ENCODE data around the gene ERG. TPM values are rescaled to one million over a fixed set of nuclear protein-coding genes. Genes with fewer than 3 reads are reported as not detected.

Gene ERG
- total and polyA plus RNA-seq, 2 donors (not counting 1 experiment from before 2014, with no cell fraction given) = under 0.01 TPM; not detected in 1

GRCh38 chr21:38496224-38496623 lies 2.1 kb downstream of the ERG start:
- Histone ChIP-seq H3K27ac (ENCODE audit: insufficient read depth, low read length) (no peak overlapping the region), H2AFZ (ENCODE audit: low read length) (no peak overlapping the region), H3K79me2 (ENCODE audit: control insufficient read depth, insufficient read depth, low read length) (no peaks in the 10 kb centered on the region), H3K9me3 (ENCODE audit: control insufficient read depth, insufficient read depth, low read depth, low read length) (no peaks in the 10 kb centered on the region), H3K4me3 (replicated peaks in 1 of 4; ENCODE audit: control extremely low read depth in 1 of 4, insufficient read depth in 1 of 4, low read depth in 3 of 4, low read length in 4 of 4) (no peak overlapping the region), H3K27me3 (ENCODE audit: control insufficient read depth, insufficient read depth, low read length) (no peaks in the 10 kb centered on the region), H4K20me1 (ENCODE audit: control insufficient read depth, extremely low read depth, insufficient read depth, low read length) (no peaks in the 10 kb centered on the region), H3K4me2 (ENCODE audit: extremely low read depth, insufficient read depth, low read length) (no peak overlapping the region), H3K36me3 (ENCODE audit: control insufficient read depth, insufficient read depth, low read length) (no peaks in the 10 kb centered on the region), H3K4me1 (ENCODE audit: control insufficient read depth, extremely low read depth, insufficient read depth, low read length) (no peaks in the 10 kb centered on the region), H3K9ac (ENCODE audit: insufficient read depth, low read length) (no peak overlapping the region)
- no peak for DNase-seq (ENCODE audit: low read depth in 2 of 2)
- no peak for TF ChIP-seq EZH2 (IDR thresholded peaks at IDR 0.05; ENCODE audit: low read length, missing control alignments)
- TF ChIP-seq CTCF (conservative IDR thresholded peaks at IDR 0.05 in 1 of 2, IDR thresholded peaks at IDR 0.05 in 1 of 2; ENCODE audit: low read depth in 1 of 2, low read length in 2 of 2) = no peak

GRCh38 chr21:38495696-38496095 lies 2.6 kb downstream of the ERG start:
- Histone ChIP-seq H3K9me3 (ENCODE audit: control insufficient read depth, insufficient read depth, low read depth, low read length) (no peaks in the 10 kb centered on the region), H2AFZ (ENCODE audit: low read length) (no peak overlapping the region), H3K27ac (ENCODE audit: insufficient read depth, low read length) (no peak overlapping the region), H3K4me3 (replicated peaks in 1 of 4; ENCODE audit: control extremely low read depth in 1 of 4, insufficient read depth in 1 of 4, low read depth in 3 of 4, low read length in 4 of 4) (no peak overlapping the region), H3K9ac (ENCODE audit: insufficient read depth, low read length) (no peak overlapping the region), H3K4me2 (ENCODE audit: extremely low read depth, insufficient read depth, low read length) (no peak overlapping the region), H3K36me3 (ENCODE audit: control insufficient read depth, insufficient read depth, low read length) (no peaks in the 10 kb centered on the region), H3K79me2 (ENCODE audit: control insufficient read depth, insufficient read depth, low read length) (no peaks in the 10 kb centered on the region), H4K20me1 (ENCODE audit: control insufficient read depth, extremely low read depth, insufficient read depth, low read length) (no peaks in the 10 kb centered on the region), H3K27me3 (ENCODE audit: control insufficient read depth, insufficient read depth, low read length) (no peaks in the 10 kb centered on the region), H3K4me1 (ENCODE audit: control insufficient read depth, extremely low read depth, insufficient read depth, low read length) (no peaks in the 10 kb centered on the region)
- DNase-seq (ENCODE audit: low read depth in 2 of 2) = no peak
- TF ChIP-seq CTCF (conservative IDR thresholded peaks at IDR 0.05 in 1 of 2, IDR thresholded peaks at IDR 0.05 in 1 of 2; ENCODE audit: low read depth in 1 of 2, low read length in 2 of 2) = no peak
- no peak for TF ChIP-seq EZH2 (IDR thresholded peaks at IDR 0.05; ENCODE audit: low read length, missing control alignments)

GRCh38 chr21:38495242-38495641 lies 3.0 kb downstream of the ERG start:
- no peak overlapping the region for H3K4me3 ChIP-seq (replicated peaks in 1 of 4; ENCODE audit: control extremely low read depth in 1 of 4, insufficient read depth in 1 of 4, low read depth in 3 of 4, low read length in 4 of 4)
- H4K20me1 ChIP-seq (ENCODE audit: control insufficient read depth, extremely low read depth, insufficient read depth, low read length) = no peaks in the 10 kb centered on the region
- no peak overlapping the region for H3K27ac ChIP-seq (ENCODE audit: insufficient read depth, low read length)
- TF ChIP-seq EZH2 (IDR thresholded peaks at IDR 0.05; ENCODE audit: low read length, missing control alignments) (no peak), CTCF (conservative IDR thresholded peaks at IDR 0.05 in 1 of 2, IDR thresholded peaks at IDR 0.05 in 1 of 2; ENCODE audit: low read depth in 1 of 2, low read length in 2 of 2) (no peak)
- H3K79me2 ChIP-seq (ENCODE audit: control insufficient read depth, insufficient read depth, low read length) = no peaks in the 10 kb centered on the region
- no peaks in the 10 kb centered on the region for H3K27me3 ChIP-seq (ENCODE audit: control insufficient read depth, insufficient read depth, low read length)
- H3K9ac ChIP-seq (ENCODE audit: insufficient read depth, low read length) = no peak overlapping the region
- DNase-seq (ENCODE audit: low read depth in 2 of 2) = no peak
- H3K36me3 ChIP-seq (ENCODE audit: control insufficient read depth, insufficient read depth, low read length) = no peaks in the 10 kb centered on the region
- H3K9me3 ChIP-seq (ENCODE audit: control insufficient read depth, insufficient read depth, low read depth, low read length) = no peaks in the 10 kb centered on the region
- H2AFZ ChIP-seq (ENCODE audit: low read length) = no peak overlapping the region
- H3K4me2 ChIP-seq (ENCODE audit: extremely low read depth, insufficient read depth, low read length) = no peak overlapping the region
- no peaks in the 10 kb centered on the region for H3K4me1 ChIP-seq (ENCODE audit: control insufficient read depth, extremely low read depth, insufficient read depth, low read length)

Data from fibroblast of lung (primary cell).